Measurements from ENCODE around the gene WWOX.

WWOX gene

GRCh38 chr16:78240459-78241222 is 141.2 kb downstream of the WWOX start:
- no peaks in the 10 kb centered on the region for H3K36me3 ChIP-seq (ENCODE audit: control insufficient read depth, insufficient read depth, low read length)
- TF ChIP-seq CTCF (IDR thresholded peaks at IDR 0.05; ENCODE audit: insufficient read depth, low read length, poor library complexity, severe bottlenecking) = no peak
- no peaks in the 10 kb centered on the region for H3K27me3 ChIP-seq (replicated peaks; ENCODE audit: control insufficient read depth, insufficient read depth, low read length)
- no peak overlapping the region for H3K4me3 ChIP-seq (replicated peaks; ENCODE audit: low read depth, low read length)
- DNase-seq (ENCODE audit: extremely low read depth, insufficient read length) = no peak

GRCh38 chr16:78242239-78242630 is 142.8 kb downstream of the WWOX start:
- no peaks in the 10 kb centered on the region for H3K36me3 ChIP-seq (ENCODE audit: control insufficient read depth, insufficient read depth, low read length)
- no peak for TF ChIP-seq CTCF (IDR thresholded peaks at IDR 0.05; ENCODE audit: insufficient read depth, low read length, poor library complexity, severe bottlenecking)
- no peak overlapping the region for H3K4me3 ChIP-seq (replicated peaks; ENCODE audit: low read depth, low read length)
- H3K27me3 ChIP-seq (replicated peaks; ENCODE audit: control insufficient read depth, insufficient read depth, low read length) = no peaks in the 10 kb centered on the region
- DNase-seq (ENCODE audit: extremely low read depth, insufficient read length) = no peak

GRCh38 chr16:78244131-78244895 is 144.9 kb downstream of the WWOX start:
- no peak for TF ChIP-seq CTCF (IDR thresholded peaks at IDR 0.05; ENCODE audit: insufficient read depth, low read length, poor library complexity, severe bottlenecking)
- Histone ChIP-seq H3K27me3 (replicated peaks; ENCODE audit: control insufficient read depth, insufficient read depth, low read length) (no peaks in the 10 kb centered on the region), H3K36me3 (ENCODE audit: control insufficient read depth, insufficient read depth, low read length) (no peaks in the 10 kb centered on the region), H3K4me3 (replicated peaks; ENCODE audit: low read depth, low read length) (no peak overlapping the region)
- no peak for DNase-seq (ENCODE audit: extremely low read depth, insufficient read length)

GRCh38 chr16:78246559-78246958 is 147.1 kb downstream of the WWOX start:
- Histone ChIP-seq H3K4me3 (replicated peaks; ENCODE audit: low read depth, low read length) (no peak overlapping the region), H3K27me3 (replicated peaks; ENCODE audit: control insufficient read depth, insufficient read depth, low read length) (no peaks in the 10 kb centered on the region), H3K36me3 (ENCODE audit: control insufficient read depth, insufficient read depth, low read length) (no peaks in the 10 kb centered on the region)
- no peak for DNase-seq (ENCODE audit: extremely low read depth, insufficient read length)
- no peak for TF ChIP-seq CTCF (IDR thresholded peaks at IDR 0.05; ENCODE audit: insufficient read depth, low read length, poor library complexity, severe bottlenecking)

GRCh38 chr16:78249056-78249455 is 149.6 kb downstream of the WWOX start:
- H3K27me3 ChIP-seq (replicated peaks; ENCODE audit: control insufficient read depth, insufficient read depth, low read length) = no peaks in the 10 kb centered on the region
- DNase-seq (ENCODE audit: extremely low read depth, insufficient read length) = no peak
- no peaks in the 10 kb centered on the region for H3K36me3 ChIP-seq (ENCODE audit: control insufficient read depth, insufficient read depth, low read length)
- TF ChIP-seq CTCF (IDR thresholded peaks at IDR 0.05; ENCODE audit: insufficient read depth, low read length, poor library complexity, severe bottlenecking) = no peak
- H3K4me3 ChIP-seq (replicated peaks; ENCODE audit: low read depth, low read length) = no peak overlapping the region
